ENCODE results near the gene TMEM38A.
"Not testable (repeated sequence)": the region's sequence is repeated elsewhere in the genome, so short reads cannot be mapped to it uniquely, and the experiment has no call there.

Gene TMEM38A

GRCh38 chr19:16637535-16637934 is 23.4 kb upstream of the TMEM38A start:
- DNase-seq (ENCODE audit: low read depth in 2 of 2), result no peak

GRCh38 chr19:16638666-16639065 is 22.3 kb upstream of the TMEM38A start:
- no peak for DNase-seq (ENCODE audit: low read depth in 2 of 2)

- DNase-seq (ENCODE audit: low read depth in 2 of 2), result no peak
These were observed 20.0 kb upstream of the TMEM38A start for GRCh38 chr19:16640951-16641350.

- DNase-seq (ENCODE audit: low read depth in 2 of 2), result no peak
These were observed 19.2 kb upstream of the TMEM38A start for GRCh38 chr19:16641695-16642094.

GRCh38 chr19:16645140-16645539 is 15.8 kb upstream of the TMEM38A start:
- no peak for DNase-seq (ENCODE audit: low read depth in 2 of 2)

GRCh38 chr19:16649734-16650133 is 11.2 kb upstream of the TMEM38A start:
- DNase-seq (ENCODE audit: low read depth in 2 of 2), result no peak

GRCh38 chr19:16650821-16651220 is 10.1 kb upstream of the TMEM38A start:
- DNase-seq (ENCODE audit: low read depth in 2 of 2), result no peak

GRCh38 chr19:16651421-16652188 is 9.3 kb upstream of the TMEM38A start:
- DNase-seq (ENCODE audit: low read depth in 2 of 2), result not testable (repeated sequence)

- DNase-seq (ENCODE audit: low read depth in 2 of 2), result no peak
These were observed 8.1 kb upstream of the TMEM38A start for GRCh38 chr19:16652854-16653253.

GRCh38 chr19:16654140-16654539 is 6.8 kb upstream of the TMEM38A start:
- DNase-seq (ENCODE audit: low read depth in 2 of 2), result no peak

- DNase-seq (ENCODE audit: low read depth in 2 of 2), result no peak
These were observed 6.3 kb upstream of the TMEM38A start for GRCh38 chr19:16654627-16655026.

GRCh38 chr19:16655727-16656126 is 5.2 kb upstream of the TMEM38A start:
- DNase-seq (ENCODE audit: low read depth in 2 of 2), result no peak

GRCh38 chr19:16657384-16657783 is 3.6 kb upstream of the TMEM38A start:
- DNase-seq (ENCODE audit: low read depth in 2 of 2), result no peak

- DNase-seq (ENCODE audit: low read depth in 2 of 2), result no peak
These were observed 1.5 kb upstream of the TMEM38A start for GRCh38 chr19:16659464-16659831.

GRCh38 chr19:16659832-16660708 is 869 bp upstream of the TMEM38A start, which contains the start of gene SMIM7:
TSS of gene SMIM7 (minus strand) at chr19:16660144. CDS start at chr19:16660110, 34 bp downstream.
- DNase-seq (ENCODE audit: low read depth in 2 of 2), result peak; percentile 97

GRCh38 chr19:16661480-16662034 is 618 bp downstream of the TMEM38A start:
- no peak for DNase-seq (ENCODE audit: low read depth in 2 of 2)

- no peak for DNase-seq (ENCODE audit: low read depth in 2 of 2)
These were observed 7.2 kb downstream of the TMEM38A start for GRCh38 chr19:16668176-16668575.

GRCh38 chr19:16668702-16669101 is 7.8 kb downstream of the TMEM38A start:
- DNase-seq (ENCODE audit: low read depth in 2 of 2), result not testable (repeated sequence)

GRCh38 chr19:16670291-16670690 is 9.4 kb downstream of the TMEM38A start:
- DNase-seq (ENCODE audit: low read depth in 2 of 2), result no peak

GRCh38 chr19:16671652-16672274 is 10.8 kb downstream of the TMEM38A start:
- no peak for DNase-seq (ENCODE audit: low read depth in 2 of 2)

- DNase-seq (ENCODE audit: low read depth in 2 of 2), result no peak
These were observed 12.3 kb downstream of the TMEM38A start for GRCh38 chr19:16673231-16673630.

GRCh38 chr19:16673839-16674238 is 12.9 kb downstream of the TMEM38A start:
- DNase-seq (ENCODE audit: low read depth in 2 of 2), result not testable (repeated sequence)

All from stimulated activated CD8-positive, alpha-beta memory T cell treated with anti-CD3 and anti-CD28 coated beads, Interleukin-2, amount 100 ng/mL, for 48 hours (primary cell).